NCI-H82 (cell line): ENCODE results near the gene EMC8.

Experiments used
- DNase-seq: peaks from one replicate; lab custom pipeline; 2025; lab: John Stamatoyannopoulos, UW

EMC8 gene

DNA sequence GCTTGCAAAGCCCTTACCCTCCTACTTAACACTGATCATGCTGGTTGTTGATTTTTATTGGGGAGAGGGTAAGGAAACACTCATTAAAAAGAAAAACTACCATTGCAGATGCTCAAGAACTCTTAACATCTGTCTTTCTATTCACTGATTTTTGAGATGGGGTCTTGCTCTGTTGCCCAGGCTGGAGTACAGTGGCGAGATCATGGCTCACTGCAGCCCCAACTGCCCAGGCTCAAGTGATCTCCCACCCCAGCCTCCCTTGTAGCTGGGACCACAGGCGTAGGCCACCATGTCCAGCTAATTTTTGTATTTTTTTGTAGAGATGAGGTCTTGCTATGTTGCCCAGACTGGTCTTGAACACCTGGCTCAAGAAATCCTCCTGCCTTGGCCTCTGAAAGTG is 14.5 kb downstream of the EMC8 start:
- no peak for DNase-seq

DNA sequence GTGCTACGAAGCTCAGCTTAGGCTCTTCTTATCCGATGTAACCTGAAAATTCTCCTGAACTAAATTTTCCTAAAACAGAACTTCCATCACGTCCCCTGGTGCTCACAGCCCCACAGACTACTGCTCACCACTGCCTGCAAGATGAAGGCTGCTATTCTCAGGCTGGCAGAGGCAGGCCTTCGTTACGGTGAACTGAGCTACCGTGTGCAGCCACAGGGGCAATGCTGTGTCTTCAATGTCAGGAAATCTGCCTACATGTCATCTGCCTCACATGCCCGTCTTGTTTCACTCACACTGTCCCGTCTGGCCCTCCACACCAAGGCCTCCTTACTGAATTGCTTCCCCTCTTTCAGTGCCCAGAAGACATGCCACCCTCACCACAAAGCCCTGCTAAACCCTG is 15.9 kb downstream of the EMC8 start:
- no peak for DNase-seq

DNA sequence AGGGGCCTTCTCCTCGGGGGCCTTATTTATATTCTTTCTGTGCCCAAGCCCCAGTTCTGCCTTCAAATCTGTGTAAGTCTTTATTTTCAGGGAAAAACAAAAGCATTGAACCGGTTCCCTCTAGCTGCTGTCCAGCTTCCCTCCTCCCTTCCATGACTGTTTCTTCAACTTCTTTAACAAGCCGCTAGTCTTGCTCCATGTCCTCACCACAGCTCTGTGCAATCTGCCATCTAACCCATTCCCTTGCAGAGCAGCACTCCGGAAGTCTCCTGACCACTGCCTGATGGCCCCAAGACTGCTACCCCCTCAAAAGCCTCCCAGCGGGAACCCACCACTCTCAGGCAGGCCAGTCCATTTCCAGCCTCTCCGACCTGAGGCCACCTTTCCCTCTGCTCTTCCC is 16.9 kb downstream of the EMC8 start:
- DNase-seq, result no peak

DNA sequence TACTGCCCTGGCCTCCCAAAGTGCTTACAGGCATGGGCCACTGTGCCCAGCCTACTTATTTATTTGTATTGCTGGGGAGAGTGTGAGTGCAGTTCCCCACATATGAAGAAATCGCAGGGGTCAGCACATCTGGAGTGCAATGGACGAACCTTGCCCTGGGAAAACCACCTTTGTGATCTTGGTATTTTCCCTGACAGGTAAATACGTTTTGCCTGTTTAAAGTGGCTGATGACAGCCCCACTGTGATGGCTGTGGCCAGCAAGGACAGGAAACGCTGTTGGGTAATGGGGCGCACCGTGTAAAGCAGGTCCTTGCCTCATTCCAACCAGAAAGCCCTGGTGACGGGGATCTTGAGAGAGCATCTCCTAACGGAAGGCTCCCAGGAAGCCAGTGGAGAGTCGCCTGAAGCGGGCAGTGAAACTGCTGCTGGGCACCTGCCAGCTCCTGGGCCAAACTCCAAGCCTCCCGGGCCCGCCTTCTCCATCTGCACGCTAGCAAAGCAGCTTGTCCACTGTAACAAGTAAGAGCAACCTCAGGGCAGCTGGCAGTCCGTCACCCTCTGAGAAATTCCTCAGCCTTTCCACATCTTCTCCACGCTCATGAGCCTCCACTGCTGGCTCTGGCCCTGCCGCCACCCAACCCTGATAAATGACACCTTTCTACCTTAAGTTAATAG is 17.5 kb downstream of the EMC8 start:
- no peak for DNase-seq

DNA sequence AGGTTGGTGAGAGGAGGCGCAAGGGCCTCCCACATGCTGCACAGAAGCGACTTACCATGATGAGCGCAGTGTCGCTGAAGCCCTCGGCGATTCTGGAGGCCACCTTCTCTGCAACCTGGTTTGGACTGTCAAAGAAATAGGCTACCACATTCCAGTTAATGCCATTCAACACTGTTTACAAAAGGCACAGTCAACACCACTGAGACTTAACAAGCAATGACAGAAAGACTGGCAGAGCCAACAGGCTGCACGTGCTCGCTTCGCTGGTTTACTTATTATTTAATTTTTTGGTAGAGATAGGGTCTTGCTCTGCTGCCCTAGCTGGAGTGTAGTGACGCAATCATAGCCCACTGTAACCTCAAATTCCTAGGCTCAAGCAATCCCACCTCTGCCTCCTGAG is 18.2 kb downstream of the EMC8 start:
- DNase-seq, result no peak

DNA sequence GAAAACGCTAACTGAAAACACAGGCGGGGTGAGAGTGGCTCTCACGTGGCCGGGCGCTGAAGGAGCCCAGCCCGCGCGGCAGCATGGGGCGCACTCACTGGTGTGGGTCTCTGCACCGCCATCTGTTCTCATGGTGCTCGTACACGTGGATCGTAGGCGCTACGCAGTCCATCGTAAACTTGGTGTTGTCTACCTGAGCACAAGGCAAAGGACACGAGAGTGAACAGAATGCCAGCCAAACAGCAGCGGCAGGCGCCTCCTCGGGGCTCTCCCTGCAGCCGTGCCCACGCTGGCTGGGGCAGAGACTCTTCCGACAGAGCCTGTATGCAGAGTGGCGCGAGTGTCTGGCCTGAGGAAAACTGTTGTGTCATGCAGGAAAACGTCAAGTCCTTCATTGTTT is 19.1 kb downstream of the EMC8 start:
- no peak for DNase-seq

DNA sequence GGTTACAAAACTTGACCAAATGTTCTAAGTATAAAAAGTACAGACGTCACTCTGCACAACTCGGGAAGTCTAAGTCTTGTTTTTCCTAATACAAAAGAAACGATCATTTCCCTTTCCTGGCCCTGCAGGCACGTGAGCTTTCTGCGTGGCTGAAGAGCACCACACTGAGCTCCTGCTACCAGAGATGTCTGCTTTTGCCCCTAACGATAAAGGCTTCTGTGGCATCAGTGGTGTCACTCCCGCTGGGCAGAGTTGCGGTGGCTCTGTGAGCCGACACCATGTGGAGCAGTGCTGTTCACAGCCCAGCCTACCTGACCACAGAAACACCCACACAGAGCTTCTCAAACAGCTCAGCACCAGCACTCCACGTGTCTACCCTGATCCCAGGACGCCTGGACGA is 20.5 kb downstream of the EMC8 start:
- no peak for DNase-seq

DNA sequence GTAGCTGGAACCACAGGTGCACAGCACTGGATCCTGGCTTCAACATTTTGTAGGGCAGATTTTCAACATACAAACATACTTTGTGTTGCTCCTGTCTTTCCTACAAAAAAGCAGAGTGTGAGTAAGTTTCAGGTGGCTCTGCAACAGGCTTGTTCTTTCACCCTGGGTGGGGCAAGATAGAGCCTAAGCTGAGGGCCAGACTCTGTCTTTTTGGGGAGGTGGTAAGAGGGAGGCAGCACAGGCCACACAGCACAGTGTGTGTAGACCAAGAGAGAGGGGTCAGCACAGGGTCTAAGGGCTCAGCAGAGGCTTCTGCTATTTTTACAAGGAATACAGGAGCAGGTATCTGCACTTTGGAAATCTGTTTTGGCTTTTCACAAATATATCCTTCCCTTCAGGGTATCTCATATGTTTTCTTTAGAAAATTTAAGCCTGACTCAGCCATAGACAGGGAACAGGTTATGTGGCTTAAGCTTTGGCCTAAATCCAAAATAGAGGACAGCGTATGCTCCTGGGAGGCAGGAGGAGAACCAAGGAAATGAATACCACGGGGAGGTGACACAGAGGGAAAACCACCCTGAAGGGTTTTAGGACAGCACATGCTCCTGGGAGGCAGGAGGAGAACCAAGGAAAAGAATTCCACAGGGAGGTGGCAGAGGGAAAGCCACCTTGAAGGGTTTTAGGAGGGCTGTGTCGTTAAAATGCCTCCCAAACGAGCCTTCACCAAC is 21.6 kb downstream of the EMC8 start:
- no peak for DNase-seq

DNA sequence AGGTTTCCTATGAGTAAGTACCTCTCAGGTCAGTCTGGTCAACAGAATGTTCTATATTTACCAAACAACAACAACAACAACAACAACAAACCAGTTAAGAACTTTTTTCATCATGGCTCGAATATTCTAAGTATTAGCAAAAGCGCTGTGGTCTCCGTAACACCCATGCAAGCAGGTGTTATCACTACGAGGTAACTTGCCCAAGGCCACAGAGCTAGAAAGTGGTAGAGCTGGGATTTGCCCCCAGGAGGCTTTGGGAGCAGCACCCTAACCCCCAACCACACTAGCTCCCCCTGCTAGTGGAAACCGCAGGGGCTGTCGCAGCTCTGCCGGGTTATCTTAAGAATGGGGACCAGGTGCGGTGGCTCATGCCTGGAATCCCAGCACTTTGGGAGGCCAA is 24.5 kb downstream of the EMC8 start:
- no peak for DNase-seq

DNA sequence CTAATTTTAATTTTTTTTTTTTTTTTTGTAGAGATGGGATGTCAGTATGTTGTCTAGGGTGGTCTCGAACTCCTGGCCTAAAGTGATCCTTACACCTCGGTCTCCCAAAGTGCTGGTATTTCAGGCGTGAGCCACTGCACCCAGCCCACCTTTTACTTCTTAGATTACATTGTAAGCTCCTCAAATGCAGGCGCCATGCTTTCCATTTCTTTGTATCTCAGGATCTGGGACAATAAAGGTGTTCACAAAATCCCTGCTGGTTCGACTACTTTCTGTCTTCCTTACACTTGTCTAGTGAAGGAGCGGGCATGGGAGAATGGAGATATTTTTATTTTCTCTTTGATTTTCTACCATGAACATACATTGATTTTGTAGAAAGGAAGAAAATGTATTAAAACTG is 25.2 kb downstream of the EMC8 start:
- DNase-seq, result no peak

DNA sequence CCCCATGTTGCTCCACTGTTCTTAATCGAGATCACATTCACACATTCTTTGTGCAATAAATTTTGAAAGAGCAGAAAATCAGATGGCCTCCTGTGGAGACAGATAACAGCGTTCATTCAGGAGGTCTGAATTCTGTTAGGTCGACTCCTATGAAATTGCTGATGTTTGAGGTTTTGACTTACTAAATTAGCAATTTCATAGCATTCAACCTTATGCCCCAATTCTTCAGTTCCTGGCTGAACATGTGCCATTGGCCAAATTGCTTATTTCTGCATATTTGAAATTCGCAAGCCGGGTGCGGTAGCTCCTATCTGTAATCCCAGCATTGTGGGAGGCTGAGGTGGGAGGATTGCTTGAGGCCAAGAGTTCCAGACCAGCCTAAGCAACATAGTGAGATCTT is 26.3 kb downstream of the EMC8 start:
- no peak for DNase-seq

DNA sequence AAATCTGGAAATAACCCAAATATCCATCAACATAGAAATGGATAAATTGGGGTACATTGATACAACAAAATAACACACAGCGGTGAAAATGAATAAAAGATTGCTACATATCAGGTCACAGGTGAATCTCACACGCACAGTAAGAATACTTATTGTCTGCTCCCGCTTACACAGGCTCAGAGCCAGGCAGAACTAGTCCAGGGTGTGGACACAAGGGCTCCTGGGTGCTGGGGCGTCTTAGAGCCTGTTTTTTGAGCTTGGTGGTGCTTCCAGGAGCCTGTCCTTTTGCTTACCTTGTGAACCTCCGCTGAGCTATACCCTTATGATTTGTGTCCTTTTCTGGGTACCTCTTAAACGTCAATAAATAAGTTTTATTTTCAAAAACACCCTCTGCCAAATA is 28.6 kb downstream of the EMC8 start:
- DNase-seq, result no peak

DNA sequence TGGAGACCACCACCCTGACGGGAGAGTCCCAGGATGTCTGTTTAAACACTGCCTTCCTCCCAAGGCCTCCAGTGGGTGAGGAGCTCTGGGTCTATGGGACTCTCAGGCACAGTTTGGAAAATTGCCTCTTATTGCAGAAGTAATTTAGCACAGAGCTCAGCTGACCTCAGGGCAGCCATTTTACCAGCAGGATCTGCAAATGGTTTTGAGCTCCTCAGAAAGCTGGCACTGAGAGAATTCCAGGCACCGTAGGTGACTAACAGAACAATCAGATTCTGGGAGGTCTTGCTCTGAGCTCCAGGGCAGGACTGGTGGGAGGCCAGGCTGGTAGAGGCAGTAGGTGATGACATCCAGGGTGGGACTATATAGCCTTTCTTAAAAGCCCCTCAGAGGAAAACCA is 31.1 kb downstream of the EMC8 start:
- DNase-seq, result no peak

DNA sequence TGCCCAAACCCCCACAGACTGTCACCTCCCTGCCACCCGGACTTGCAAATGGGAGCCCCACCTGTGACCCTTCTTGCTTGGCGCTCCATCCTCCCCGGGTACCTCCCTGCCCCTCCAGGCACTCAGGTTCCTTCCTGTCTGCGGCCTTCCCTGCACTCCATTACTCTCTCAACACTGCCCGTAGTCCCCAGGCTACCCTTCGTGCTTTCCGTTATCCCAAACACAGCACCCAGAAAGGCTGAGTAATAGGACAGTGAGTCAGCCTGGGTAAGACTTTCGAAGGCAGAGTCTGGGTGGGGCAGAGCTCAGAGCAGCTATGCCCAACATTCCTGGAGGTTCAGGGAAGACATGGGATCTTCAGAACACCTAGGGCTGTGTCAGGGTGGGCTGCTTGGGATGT is 31.8 kb downstream of the EMC8 start:
- no peak for DNase-seq

DNA sequence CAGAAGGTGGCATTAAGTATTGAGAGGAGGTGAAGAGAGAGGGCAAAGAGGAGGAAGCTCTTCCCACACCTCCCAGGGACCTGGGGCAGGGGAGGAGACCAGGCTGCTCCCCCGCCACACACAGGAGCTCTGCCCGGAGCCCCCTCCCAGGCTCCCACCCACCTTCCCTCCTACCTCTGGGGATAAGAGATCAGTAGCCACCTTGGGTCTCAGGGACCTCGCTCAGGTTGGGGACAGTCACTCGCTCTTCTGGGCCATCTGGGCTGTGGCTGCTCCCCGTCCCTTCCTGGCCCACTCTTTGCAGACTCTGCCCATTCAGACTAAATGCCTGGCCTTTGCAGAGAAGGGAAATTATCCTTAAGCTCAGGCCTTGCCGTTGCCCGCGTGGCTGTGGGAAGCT is 33.6 kb downstream of the EMC8 start:
- no peak for DNase-seq

DNA sequence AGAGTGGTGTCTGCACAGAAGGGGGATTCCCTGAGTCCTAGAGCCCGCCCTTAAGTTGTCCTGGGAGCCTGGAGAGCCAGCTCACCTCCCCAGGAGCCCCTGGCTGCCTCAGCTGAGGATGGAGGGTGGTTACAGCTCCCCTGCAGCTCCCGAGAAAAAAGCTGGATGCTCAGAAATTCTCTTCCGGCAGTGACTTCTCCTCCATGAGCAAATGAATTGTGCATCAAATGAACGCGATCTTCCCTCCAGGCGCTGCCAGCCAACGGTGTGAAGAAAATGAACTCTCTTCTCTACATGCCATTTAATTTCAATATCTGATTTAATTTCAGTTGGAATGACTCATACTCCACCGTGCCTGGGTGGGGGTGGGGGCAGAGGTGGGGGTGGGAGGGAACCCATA is 34.1 kb downstream of the EMC8 start:
- DNase-seq, result no peak

DNA sequence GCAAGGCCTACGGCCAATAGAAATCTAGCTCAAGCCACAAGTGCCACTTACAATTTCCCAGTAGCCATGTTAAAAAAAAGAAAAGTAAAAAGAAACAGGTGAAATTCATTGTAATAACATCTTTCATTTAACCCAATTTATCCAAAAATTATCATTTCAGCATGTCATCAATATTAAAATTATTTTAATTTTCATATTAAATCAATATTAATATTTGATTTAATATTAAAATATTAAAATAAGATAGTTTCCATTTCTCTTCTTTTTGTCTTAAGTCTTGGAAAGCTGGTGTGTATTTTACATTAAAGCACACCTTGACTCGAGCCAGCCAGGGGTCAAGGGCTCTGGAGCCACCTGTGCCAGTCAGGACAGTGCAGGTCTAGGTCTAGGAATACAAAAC is 35.7 kb downstream of the EMC8 start:
- DNase-seq, result no peak

DNA sequence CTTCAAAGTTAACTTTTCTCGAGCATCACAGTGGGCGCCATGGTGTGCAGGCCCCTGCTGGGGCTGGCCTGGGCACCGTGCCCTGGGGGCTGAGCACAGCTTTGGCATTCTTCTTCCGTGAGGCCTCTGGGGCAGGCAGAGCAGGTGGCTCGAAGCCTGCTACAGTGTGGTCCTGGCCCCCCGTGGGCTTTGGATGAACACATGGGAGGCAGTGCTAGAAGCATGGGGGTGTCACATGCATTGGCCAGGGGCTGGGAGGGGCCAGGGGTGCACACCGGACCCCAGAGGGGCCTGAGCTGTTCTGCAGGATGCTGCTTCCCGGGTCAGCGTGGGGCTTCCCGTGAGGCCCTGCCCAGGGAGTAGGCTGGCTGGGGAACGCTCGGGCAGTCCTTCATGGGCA is 36.4 kb downstream of the EMC8 start:
- no peak for DNase-seq

DNA sequence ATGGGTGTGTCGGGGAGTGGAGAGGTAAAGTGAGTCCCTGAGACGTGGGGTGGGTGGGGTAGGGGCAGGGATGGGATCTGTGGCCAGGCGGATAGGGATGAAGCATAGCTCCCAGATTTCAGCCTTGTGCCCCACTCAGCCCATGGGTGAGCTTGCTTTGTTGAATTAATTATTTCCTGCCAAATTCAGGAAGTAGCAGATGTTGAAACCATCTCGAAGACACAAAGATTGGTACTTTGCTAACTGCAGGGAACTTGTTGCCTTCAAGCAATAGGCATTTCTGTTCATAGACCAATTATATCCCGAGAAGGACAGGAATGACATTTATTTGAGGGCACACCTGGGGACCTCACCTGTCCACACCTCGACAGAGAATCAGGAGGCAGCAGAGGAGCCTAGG is 37.5 kb downstream of the EMC8 start:
- DNase-seq, result no peak

DNA sequence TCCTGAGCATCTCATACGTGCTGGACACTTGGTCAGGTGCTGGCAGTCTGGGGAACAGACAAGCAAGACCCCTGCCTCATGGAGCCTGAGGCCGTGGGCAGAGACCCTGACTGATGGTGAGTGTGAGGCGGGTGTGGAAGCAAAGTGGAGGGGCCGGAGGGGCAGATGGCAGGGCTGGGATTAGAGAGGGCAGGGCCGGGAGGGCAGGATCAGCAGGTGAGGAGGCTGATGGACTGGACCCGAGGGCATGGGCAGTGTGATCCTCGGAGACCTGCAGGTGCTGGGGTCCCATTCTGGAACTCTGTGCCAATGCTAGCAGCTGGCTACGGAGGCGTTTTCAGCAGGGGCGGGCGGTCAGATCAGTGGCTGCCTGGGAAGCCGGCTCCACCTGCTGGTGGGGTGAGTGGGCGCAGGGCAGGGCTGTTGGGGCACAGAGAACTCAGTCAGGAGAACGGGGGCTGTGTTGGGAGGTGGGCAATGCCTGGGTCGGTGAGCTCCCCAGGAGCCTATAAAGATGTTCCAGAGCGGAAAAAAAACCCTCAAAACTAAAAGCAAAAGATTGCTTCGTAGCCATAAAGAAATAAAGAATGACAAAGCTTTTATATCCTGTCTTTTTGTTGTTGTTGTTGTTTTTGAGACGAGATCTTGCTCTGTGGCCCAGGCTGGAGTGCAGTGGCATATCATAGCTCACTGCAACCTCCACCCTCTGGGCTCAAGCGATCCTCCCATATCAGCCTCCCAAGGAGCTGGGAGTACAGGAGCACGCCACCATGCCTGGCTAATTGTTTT is 39.5 kb downstream of the EMC8 start:
- peak; percentile 64 for DNase-seq

DNA sequence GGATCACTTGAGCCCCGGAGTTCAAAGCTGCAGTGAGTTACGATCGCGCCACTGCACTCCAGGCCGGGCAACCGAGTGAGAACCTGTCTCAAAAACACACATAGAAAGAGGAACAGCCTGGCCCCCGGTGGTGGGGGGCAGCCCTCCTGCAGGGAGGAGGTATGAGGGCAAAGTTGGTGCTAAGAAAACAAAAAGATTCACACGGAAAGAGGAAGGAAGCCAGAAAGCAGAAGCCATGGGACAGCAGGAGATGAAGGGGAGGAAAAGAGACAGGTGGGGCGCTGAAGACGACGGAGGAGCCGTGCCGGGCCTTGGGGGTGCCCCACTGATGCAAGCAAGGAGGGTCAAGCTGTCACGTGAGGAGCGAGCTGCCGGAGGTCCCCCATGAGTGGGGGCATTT is 40.2 kb downstream of the EMC8 start:
- no peak for DNase-seq

DNA sequence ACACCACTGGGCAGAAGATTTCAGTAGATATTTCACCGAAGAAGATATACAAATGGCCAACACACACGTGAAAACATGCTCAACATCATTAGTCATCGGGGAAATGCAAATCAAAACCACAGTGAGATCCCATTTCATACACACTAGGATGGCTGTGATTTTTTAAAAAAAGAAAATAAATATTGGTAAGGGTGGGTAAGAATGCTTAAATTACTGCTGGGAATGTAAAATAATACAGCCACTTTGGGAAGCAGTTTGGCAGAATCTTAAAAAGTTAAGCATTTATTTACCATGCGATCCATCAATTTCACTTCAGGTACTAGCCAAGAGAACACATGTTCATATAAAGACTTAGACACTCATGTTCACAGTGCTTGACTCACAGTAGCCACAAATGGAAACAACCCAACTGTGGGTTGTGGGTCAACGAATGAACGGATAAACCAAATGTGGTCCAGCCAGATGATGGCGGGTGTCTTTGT is 42.0 kb downstream of the EMC8 start:
- no peak for DNase-seq
